Esophagus (tissue), 2 donors: ENCODE results near the gene MYO1C. TPM values are rescaled to one million over a fixed set of nuclear protein-coding genes. Genes with fewer than 3 reads are reported as not detected.

Source experiments
- H3K27ac ChIP-seq, 2 donors: one replicate each; pipeline ENCODE4 v1.5.1; 2013; ENCODE audit warnings: low read depth in 2 of 2, mild to moderate bottlenecking in 2 of 2, inconsistent platforms in 1 of 2, low read length in 1 of 2, moderate library complexity in 1 of 2
- H3K27me3 ChIP-seq, 2 donors: one replicate each; pipeline ENCODE4 v1.6.1; 2013; ENCODE audit warnings: low read length in 2 of 2, control low read depth in 1 of 2, mild to moderate bottlenecking in 1 of 2; ENCODE audit not compliant: insufficient read depth in 2 of 2, control insufficient read depth in 1 of 2
- H3K36me3 ChIP-seq, 2 donors: one replicate each; pipeline ENCODE4 v1.6.1; 2013; ENCODE audit warnings: low read length in 1 of 2; ENCODE audit not compliant: control insufficient read depth in 2 of 2, insufficient read depth in 2 of 2
- H3K4me1 ChIP-seq, 2 donors: one replicate each; pipeline ENCODE4 v1.6.1; 2013; ENCODE audit warnings: low read length in 1 of 2; ENCODE audit not compliant: control insufficient read depth in 2 of 2, insufficient read depth in 2 of 2
- H3K4me3 ChIP-seq, 2 donors: one replicate each; pipeline ENCODE4 v1.5.1; 2013; ENCODE audit warnings: low read length in 2 of 2, mild to moderate bottlenecking in 2 of 2, low read depth in 1 of 2, moderate library complexity in 1 of 2
- H3K9me3 ChIP-seq, 2 donors: one replicate each; pipeline ENCODE4 v1.6.1; 2013; ENCODE audit warnings: mild to moderate bottlenecking in 2 of 2, low read depth in 1 of 2, low read length in 1 of 2, moderate library complexity in 1 of 2; ENCODE audit not compliant: control insufficient read depth in 2 of 2, insufficient read depth in 1 of 2
- WGBS, 2 donors: extraction: QIAGEN DNeasy Blood & Tissue Kit; methylation state at CpG; one replicate each; pipeline ENCODE4 v1.1.7; 2013; 5-methylcytosine and 5-hydroxymethylcytosine counted together
- polyA plus RNA-seq, 2 donors: library from polyadenylated mRNA; stranded (reverse); fragments of 200-250 nt; gene quantifications; one replicate each; pipeline ENCODE4 v1.2.3, GENCODE V29; 2013
- donor health status: healthy with polysubstance abuse.
- donor health status: Bipolar disorder and iron deficiency.

The MYO1C gene
- polyA plus RNA-seq, 2 donors, result 42.0 to 45.0 TPM

DNA sequence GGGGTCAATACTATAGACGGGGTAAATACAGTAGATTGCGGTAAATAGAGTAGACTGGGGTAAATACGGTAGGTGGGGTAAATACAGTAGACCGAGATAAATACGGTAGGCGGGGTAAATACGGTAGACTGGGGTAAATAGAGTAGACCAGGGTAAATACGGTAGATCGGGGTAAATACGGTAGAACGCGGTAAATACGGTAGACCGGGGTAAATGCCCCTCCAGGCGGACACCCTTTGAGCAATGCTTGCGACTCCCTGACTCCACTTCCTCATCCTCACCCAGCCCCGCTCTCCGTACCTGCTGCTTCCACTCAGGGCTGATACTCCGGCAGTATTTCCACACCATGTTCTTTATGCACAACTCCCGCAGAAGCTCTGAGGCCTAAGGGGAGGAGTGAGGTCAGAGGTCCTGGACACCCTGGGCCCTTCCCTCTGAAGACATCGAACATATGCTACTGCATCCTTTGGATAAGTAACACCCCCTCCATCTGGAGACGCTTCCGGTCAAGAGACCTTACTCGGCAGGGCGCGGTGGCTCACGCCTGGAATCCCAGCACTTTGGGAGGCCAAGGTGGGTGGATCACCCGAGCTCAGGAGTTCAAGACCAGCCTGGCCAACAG is 23.1 kb downstream of the MYO1C start:
- H3K9me3 ChIP-seq, result no peaks in the 10 kb centered on the region
- H3K27ac ChIP-seq, result no peak overlapping the region
- H3K4me3 ChIP-seq, result no peak overlapping the region
- WGBS, 2 donors, result 82 to 83% methylated on average over 28 of the region's 28 CpGs
- H3K36me3 ChIP-seq, result peaks cover 15 to 60% of the 10 kb centered on the region in 2 donors
- H3K27me3 ChIP-seq, result no peaks in the 10 kb centered on the region
- peaks cover 0 to 2% of the 10 kb centered on the region in 2 donors for H3K4me1 ChIP-seq

DNA sequence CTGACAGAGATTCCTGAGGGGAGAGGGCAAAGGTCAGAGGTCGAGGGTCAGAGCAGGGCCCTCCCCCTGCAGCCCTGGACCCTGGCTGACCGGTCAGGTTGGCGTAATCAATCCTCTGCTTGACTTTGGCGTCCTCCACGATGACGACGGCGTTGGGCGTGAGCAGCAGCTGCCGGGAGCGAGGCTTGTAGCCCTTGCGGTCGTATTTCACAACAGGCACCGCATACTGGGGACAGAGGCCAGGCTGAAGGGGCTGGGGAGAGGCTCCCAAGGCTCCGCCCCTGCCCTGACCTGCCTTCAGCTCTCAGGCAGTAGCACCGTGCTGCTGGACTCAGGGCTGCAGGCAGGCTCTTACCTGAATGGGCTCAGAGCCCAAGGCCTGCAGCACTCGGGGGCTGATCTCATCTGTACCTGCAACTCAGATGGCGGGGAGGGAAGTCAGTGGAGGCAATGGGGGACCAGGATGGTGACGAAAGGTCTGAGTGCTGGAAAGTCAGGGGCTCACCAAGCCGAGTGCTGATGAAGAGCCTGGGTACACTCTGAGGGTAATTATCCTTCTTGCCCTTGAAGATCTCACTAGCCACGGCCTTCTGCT is 24.5 kb downstream of the MYO1C start:
- peaks cover 15 to 55% of the 10 kb centered on the region in 2 donors for H3K36me3 ChIP-seq
- WGBS, 2 donors, result 76% methylated on average over 21 of the region's 21 CpGs
- H3K27ac ChIP-seq, result no peak overlapping the region
- no peaks in the 10 kb centered on the region for H3K27me3 ChIP-seq
- peaks cover 0 to 2% of the 10 kb centered on the region in 2 donors for H3K4me1 ChIP-seq
- H3K4me3 ChIP-seq, result no peak overlapping the region
- H3K9me3 ChIP-seq, result no peaks in the 10 kb centered on the region

DNA sequence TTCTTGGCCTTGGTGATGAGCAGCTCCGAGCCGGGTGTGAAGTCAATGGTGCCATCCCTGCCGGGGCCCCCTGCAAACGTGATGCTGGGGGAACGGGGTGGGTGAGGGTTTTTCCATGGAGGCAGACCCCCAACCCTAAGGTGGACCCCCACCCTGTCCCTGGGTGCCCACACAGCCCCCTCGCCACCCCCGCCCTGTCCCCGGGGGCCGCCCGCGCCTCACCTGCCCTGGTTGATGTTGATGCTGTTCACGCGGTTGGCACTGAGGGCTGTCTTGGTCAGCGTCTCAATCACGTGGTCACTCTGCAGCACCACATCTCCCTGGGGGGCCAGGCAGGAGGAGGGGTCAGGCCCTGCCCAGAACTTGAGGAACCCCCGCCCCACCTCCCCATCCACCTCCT is 25.2 kb downstream of the MYO1C start:
- no peaks in the 10 kb centered on the region for H3K9me3 ChIP-seq
- no peak overlapping the region for H3K4me3 ChIP-seq
- no peak overlapping the region for H3K27ac ChIP-seq
- H3K27me3 ChIP-seq, result no peaks in the 10 kb centered on the region
- H3K36me3 ChIP-seq, result peaks cover 15 to 55% of the 10 kb centered on the region in 2 donors
- WGBS, 2 donors, result 93 to 99% methylated on average over 11 to 16 of the region's 16 CpGs
- H3K4me1 ChIP-seq, result peaks cover 0 to 2% of the 10 kb centered on the region in 2 donors

DNA sequence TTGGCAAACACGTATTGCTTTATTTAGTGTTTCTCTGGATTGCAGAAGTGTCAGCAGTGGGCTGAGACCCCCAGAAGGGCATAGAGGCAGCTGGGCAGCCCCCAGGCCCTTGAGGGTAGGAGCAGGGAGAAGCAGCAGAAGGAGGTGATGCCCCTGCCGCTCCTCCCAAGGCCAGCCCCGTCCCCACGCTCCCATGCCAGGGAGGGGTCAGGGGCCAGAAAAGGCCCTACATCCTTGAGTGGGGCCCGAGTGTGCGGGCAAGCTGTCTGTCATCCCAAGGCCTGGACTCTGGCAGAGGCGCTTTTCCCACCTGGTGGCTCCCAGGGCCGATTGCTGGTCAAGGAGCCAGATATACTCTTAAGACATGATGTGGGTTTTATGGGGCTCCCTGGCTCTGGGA is 28.3 kb downstream of the MYO1C start:
- Histone ChIP-seq H3K27me3 (no peaks in the 10 kb centered on the region), H3K4me3 (no peak overlapping the region), H3K36me3 (peaks cover 15 to 34% of the 10 kb centered on the region in 2 donors), H3K27ac (no peak overlapping the region), H3K4me1 (no peaks in the 10 kb centered on the region), H3K9me3 (no peaks in the 10 kb centered on the region)
- 81 to 89% methylated on average over 8 of the region's 8 CpGs for WGBS, 2 donors

DNA sequence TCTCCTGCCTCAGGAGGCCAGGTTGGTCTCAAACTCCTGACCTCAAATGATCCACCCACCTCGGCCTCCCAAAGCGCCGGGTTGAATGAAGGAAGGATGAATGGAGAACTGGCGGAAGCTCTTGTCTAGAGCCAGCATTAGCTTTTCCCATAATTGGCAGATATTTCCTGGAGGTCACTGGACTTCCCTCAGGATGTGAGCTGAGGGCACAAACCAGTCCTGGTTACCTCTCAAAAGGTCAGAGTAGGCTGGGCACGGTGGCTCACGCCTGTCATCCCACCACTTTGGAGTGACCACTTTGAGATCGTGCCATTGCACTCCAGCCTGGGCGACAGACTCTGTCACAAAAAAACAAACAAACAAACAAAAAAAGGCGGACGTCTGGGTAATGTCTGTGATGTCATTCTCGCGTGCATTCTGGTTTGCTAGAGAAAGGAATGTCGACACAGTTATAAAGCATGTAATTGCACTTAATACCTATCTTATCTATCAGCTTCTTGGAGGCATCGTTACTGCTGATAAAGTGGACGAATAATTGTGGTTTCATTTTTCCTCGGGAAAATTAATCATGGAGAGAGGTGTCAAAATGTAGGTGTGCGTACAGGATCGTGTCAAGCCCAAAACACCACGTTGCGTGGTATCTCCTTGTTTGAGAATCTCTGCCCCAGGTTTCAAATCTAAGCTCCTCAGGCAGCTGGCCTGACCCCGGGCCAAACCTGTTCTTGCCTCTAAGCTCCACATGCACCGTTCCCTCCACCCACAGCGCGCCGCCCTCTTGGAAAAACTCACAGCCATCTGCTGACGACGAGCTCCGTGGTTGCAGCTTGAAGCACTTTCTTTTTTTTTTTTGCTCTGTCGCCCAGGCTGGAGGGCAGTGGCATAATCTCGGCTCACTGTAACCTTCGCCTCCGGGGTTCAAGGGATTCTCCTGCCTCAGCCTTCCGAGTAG is 30.0 kb downstream of the MYO1C start:
- 70 to 79% methylated on average over 33 of the region's 33 CpGs for WGBS, 2 donors
- Histone ChIP-seq H3K27me3 (no peaks in the 10 kb centered on the region), H3K4me1 (no peaks in the 10 kb centered on the region), H3K9me3 (no peaks in the 10 kb centered on the region), H3K36me3 (peaks cover 6 to 20% of the 10 kb centered on the region in 2 donors), H3K27ac (no peak overlapping the region), H3K4me3 (no peak overlapping the region)

DNA sequence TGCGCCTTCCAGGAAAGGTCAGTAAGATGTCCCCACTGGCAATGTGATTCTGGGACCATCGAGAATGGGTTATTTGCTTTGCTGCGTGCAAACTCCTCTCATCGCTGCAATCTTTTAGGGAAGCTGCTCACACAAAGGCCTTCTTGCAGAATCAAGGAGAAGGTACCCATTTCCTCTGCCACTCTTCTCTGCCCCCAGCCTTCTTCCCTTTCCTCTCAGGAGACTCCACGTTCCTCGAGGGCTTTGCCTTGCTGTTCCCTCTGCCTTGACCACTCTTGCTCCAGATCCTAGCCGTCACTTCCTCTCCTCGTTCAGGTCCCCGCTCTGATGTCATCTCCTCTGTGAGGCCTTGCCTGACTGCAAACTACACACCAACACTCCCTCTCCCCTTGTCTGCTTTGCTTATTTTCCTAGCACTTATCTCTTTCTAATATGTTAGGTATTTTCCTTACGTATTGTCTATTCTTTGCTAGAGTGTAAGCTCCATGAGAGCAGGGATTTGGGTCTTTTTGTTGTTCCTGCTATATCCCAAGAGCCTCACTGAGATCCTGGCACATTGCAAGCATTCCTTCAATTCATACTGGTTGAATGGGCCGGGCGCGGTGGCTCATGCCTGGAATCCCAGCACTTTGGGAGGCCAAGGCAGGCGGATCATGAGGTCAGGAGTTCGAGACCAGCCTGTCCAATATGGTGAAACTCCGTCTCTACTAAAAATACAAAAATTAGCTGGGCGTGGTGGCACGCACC is 31.1 kb downstream of the MYO1C start:
- Histone ChIP-seq H3K36me3 (peaks cover 0 to 14% of the 10 kb centered on the region in 2 donors), H3K9me3 (no peaks in the 10 kb centered on the region), H3K4me3 (no peak overlapping the region), H3K27ac (no peak overlapping the region), H3K27me3 (no peaks in the 10 kb centered on the region), H3K4me1 (no peaks in the 10 kb centered on the region)
- WGBS, 2 donors, result 86 to 90% methylated on average over 18 of the region's 18 CpGs

DNA sequence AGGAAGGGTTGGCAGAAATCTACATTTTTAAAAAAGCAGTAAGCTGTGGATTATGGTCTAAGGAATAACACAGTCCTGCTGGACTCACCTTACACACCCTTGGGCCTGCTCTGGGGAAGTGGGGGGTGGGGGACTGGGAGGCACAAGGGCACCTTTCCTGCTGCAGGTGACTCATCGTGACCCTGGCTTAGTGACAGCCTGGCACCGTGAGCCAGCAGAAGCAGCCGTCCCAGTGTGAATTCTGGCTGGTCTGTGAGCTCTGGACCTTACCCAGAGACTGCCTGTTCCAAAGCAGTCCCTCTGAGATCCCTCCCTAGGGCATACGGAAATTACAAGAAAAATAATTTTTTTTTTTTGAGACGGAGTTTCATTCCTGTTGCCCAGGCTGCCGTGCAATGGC is 32.3 kb downstream of the MYO1C start:
- Histone ChIP-seq H3K4me3 (no peak overlapping the region), H3K36me3 (peaks cover 0 to 9% of the 10 kb centered on the region in 2 donors), H3K9me3 (no peaks in the 10 kb centered on the region), H3K4me1 (no peaks in the 10 kb centered on the region), H3K27ac (peak overlapping the region in 1 of 2 donors; percentile 50), H3K27me3 (no peaks in the 10 kb centered on the region)
- 16 to 18% methylated on average over 6 of the region's 6 CpGs for WGBS, 2 donors

DNA sequence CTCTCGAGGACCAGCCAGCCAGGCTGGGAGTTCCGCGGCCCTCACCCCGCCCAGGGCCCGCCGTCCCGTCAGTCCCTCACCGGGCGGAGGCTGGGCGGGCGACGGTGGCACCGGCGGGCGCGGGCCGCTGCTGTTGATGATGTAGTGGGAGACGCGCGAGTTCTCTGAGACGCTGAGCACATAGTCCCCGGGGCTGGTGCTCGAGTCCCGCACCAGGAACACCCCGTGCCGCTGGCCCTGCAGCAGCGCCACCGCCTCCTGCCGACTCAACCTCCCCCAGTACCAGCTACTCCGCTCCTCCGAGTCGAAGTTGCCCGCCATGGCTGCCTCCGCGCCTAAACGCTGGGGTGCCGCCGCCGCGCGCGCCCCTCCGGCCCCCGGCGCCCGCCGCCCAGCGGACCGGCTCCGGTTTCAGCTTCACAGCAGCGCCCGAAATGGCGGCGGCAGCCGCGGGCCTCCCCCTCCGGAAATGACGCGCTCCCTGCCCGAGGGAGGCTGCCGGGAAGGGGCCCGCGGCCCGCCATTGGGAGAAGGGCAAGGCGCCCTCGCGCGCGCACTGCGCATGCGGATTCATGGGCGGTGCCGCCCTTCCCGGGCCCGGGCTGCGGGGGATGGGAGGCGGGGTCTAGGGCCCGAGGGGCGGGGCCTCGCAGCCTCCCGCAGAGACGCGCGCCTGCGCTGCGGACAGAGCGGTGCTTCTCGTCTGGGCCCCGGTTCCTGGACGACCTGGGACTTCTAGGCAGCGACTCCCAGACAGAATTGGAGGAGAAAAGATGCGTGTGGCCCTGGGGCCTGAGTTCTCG is 36.5 kb downstream of the MYO1C start, which contains the start of gene CRK:
CRK (minus strand) TSS at position 436 of the 803 bp plus-strand sequence; CDS start at position 321, 115 bp downstream.
- Histone ChIP-seq H3K27ac (peak within 1 kb of the TSS; percentile 99 to 100), H3K4me1 (no peaks in the 10 kb centered on the region), H3K4me3 (peak within 1 kb of the TSS; percentile 96 to 98), H3K9me3 (no peaks in the 10 kb centered on the region), H3K36me3 (no peaks in the 10 kb centered on the region), H3K27me3 (no peaks in the 10 kb centered on the region)
- 0 to 1% methylated on average over 75 to 93 of the region's 93 CpGs for WGBS, 2 donors
